Measurements from ENCODE around the gene IRF9. TPM values are rescaled to one million over a fixed set of nuclear protein-coding genes. Genes with fewer than 3 reads are reported as not detected.

The IRF9 gene
- total and polyA plus RNA-seq, 2 of the 4 experiments (the other 2 are of a cell fraction) = 25.6 to 34.6 TPM

DNA sequence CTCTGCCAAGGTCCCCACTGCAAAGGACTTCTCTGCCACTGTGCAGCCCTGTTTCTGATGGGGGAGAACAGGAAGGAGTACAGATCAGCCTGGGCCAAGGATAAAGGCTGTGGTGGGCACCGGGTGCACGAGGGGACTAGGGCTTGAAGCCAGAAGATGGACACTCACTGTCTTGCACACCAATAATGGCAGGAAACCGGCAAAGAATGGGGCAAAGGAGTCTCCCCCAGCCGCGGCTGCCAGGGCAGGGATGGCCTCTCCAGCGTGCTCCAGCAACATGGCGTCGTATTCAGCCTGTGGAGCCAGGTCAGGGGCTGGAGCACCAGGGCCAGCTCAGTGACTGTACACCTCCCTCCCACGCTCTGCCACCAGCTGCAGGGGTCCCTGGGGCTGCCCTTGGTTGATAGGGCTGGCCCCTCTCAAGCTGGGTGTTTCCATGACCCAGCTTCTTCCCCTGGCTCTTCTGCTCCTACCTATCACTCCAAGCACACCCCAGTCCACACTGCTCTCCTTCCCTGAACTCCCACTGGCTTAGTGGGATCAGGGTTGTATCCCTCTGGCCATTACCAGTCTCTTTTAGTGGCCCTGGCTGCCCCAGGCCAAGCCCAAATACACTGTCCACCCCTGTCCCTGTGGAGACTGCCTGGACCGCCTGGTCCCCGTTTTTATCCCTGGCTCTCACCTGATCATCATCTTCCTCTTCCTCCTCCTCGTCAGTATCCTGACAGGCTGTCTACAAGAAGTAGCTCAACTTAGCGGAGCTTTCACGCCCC, 21.2 kb downstream of the IRF9 start:
- H3K56ac ChIP-seq (ENCODE audit: extremely low read depth, insufficient read depth, low read length) = no peak overlapping the region
- H4K5ac ChIP-seq (ENCODE audit: low read depth, low read length) = no peak overlapping the region
- peaks cover 4 to 26% of the 10 kb centered on the region in 2 experiments; a peak in 3 of 4 replicates for H3K79me1 ChIP-seq (ENCODE audit: low read depth in 1 of 2, low read length in 2 of 2)
- H3K27ac ChIP-seq (ENCODE audit: insufficient read depth, low read length) = no peak overlapping the region
- H2BK15ac ChIP-seq (ENCODE audit: low read depth, low read length) = no peak overlapping the region
- no peak overlapping the region for H3K23ac ChIP-seq (ENCODE audit: low read depth, low read length)
- no peak overlapping the region for H2AK5ac ChIP-seq (ENCODE audit: low read depth, low read length)
- H3K36me3 ChIP-seq (ENCODE audit: control insufficient read depth, insufficient read depth, low read length) = peaks cover 83% of the 10 kb centered on the region
- no peak overlapping the region for H3K4me3 ChIP-seq (ENCODE audit: insufficient read depth, low read depth, low read length)
- H4K20me1 ChIP-seq (ENCODE audit: insufficient read depth, low read length) = no peaks in the 10 kb centered on the region
- no peak overlapping the region for H2BK20ac ChIP-seq (ENCODE audit: low read depth, low read length)
- no peak overlapping the region for H3K4ac ChIP-seq (ENCODE audit: low read depth, low read length)
- H3K27me3 ChIP-seq (ENCODE audit: control insufficient read depth, insufficient read depth, low read length) = no peaks in the 10 kb centered on the region
- no peak overlapping the region for H2BK120ac ChIP-seq (ENCODE audit: low read depth, low read length)
- dilution Hi-C loops (cut with HindIII; ENCODE audit: low sequenced_read_pairs, unreplicated experiment) (no loop called here), intact Hi-C loops (cut with micrococcal nuclease) (no loop called here), in situ Hi-C loops (cut with MboI; ENCODE audit: low sequenced_read_pairs) (no loop called here)
- peaks cover 2% of the 10 kb centered on the region; the same call in 1 of the 2 replicates for H3K4me1 ChIP-seq (ENCODE audit: control insufficient read depth, insufficient read depth, low read length)
- H3K9me1 ChIP-seq (ENCODE audit: insufficient read depth, low read length) = peaks cover 7% of the 10 kb centered on the region
- no peaks in the 10 kb centered on the region for H3K9me3 ChIP-seq (ENCODE audit: control insufficient read depth, insufficient read depth, low read length)
- no peak overlapping the region for H4K91ac ChIP-seq (ENCODE audit: insufficient read depth, low read depth, low read length)
- no peak overlapping the region for H4K8ac ChIP-seq (ENCODE audit: low read depth in 2 of 2, low read length in 2 of 2)
- ChIA-PET POLR2A (ENCODE audit: unreplicated experiment) (no interaction called here), CTCF (no interaction called here)
- H2BK5ac ChIP-seq (ENCODE audit: low read depth, low read length, poor library complexity, severe bottlenecking) = no peak overlapping the region
- H3K4me2 ChIP-seq (ENCODE audit: low read depth, low read length) = no peak overlapping the region
- H3K14ac ChIP-seq (replicated peaks; ENCODE audit: low read depth, low read length) = no peak overlapping the region
- DNase-seq (no peak), ATAC-seq (ENCODE audit: low read depth) (no peak)
- BruUV-seq (replicated peaks) = no TSS peak
- no peak overlapping the region for H2AFZ ChIP-seq (replicated peaks; ENCODE audit: low read length, poor library complexity)
- H3K9ac ChIP-seq (ENCODE audit: low read depth, low read length) = no peak overlapping the region
- H2AK9ac ChIP-seq (replicated peaks; ENCODE audit: low read depth, low read length, poor library complexity) = no peak overlapping the region
- H3K18ac ChIP-seq (ENCODE audit: low read depth, low read length) = no peak overlapping the region
- 94% methylated on average over 7 of the region's 14 CpGs; no CpG with 5 or more reads in 1 of the 2 experiments for WGBS, 2 experiments (ENCODE audit: extremely low coverage in 2 of 2, insufficient read length in 1 of 2)
- TF ChIP-seq RAD21 (IDR thresholded peaks at IDR 0.05; ENCODE audit: low read length) = no peak
- no peak for TF ChIP-seq POLR2A (IDR thresholded peaks at IDR 0.05; ENCODE audit: low read depth, low read length)
- TF ChIP-seq USF2 (IDR thresholded peaks at IDR 0.05; ENCODE audit: low read depth, low read length) = no peak
- TF ChIP-seq FOS (IDR thresholded peaks at IDR 0.05; ENCODE audit: low read depth, low read length) = no peak
- TF ChIP-seq MAFK (IDR thresholded peaks at IDR 0.05; ENCODE audit: low read depth, low read length) = no peak
- TF ChIP-seq RCOR1 (IDR thresholded peaks at IDR 0.05; ENCODE audit: insufficient replicate concordance, low read length) = no peak
- TF ChIP-seq ELK1 (IDR thresholded peaks at IDR 0.05; ENCODE audit: borderline replicate concordance, low read depth, low read length) = no peak
- no peak for TF ChIP-seq MAZ (IDR thresholded peaks at IDR 0.05; ENCODE audit: borderline replicate concordance, low read depth, low read length)
- TF ChIP-seq CEBPB (IDR thresholded peaks at IDR 0.05; ENCODE audit: low read depth, low read length) = no peak
- TF ChIP-seq MXI1 (IDR thresholded peaks at IDR 0.05; ENCODE audit: borderline replicate concordance, low read depth, low read length) = no peak
- no peak for TF ChIP-seq CHD1 (IDR thresholded peaks at IDR 0.05; ENCODE audit: low read depth, low read length)
- TF ChIP-seq CTCF (conservative IDR thresholded peaks at IDR 0.05; ENCODE audit: low read depth, low read length) = no peak
- TF ChIP-seq RFX5 (IDR thresholded peaks at IDR 0.05; ENCODE audit: low read depth, low read length) = no peak
- no peak for TF ChIP-seq SMC3 (IDR thresholded peaks at IDR 0.05; ENCODE audit: low read depth, low read length)
- TF ChIP-seq BHLHE40 (IDR thresholded peaks at IDR 0.05; ENCODE audit: low read depth, low read length) = no peak

All from IMR-90 (cell line).